ENCODE results near the gene SLX4IP. TPM values are rescaled to one million over a fixed set of nuclear protein-coding genes. Genes with fewer than 3 reads are reported as not detected.

The SLX4IP gene
- total and polyA plus RNA-seq, 10 donors, result 2.8 to 9.0 (median 5.1) TPM

- Histone ChIP-seq H3K27ac (peak overlapping the region in 3 of 8 donors; percentile 15 to 44 (median 29)), H3K4me1 (peaks cover 0 to 43% (median 13%) of the 10 kb centered on the region in 6 donors), H3K4me3 (no peak overlapping the region), H3K9me3 (no peaks in the 10 kb centered on the region), H3K27me3 (replicated peaks in 1 of 7) (no peaks in the 10 kb centered on the region), H3K36me3 (peaks cover 0 to 40% (median 15%) of the 10 kb centered on the region in 6 donors)
- intact Hi-C loops (cut with DNase I; ENCODE audit: low total_unique reads), result no loop called here
- 80 to 96% (median 93%) methylated on average over 5 of the region's 5 CpGs for WGBS, 5 donors
- no peak for TF ChIP-seq POLR2AphosphoS5 (IDR thresholded peaks at IDR 0.05)
- TF ChIP-seq POLR2A (IDR thresholded peaks at IDR 0.05), result no peak
- TF ChIP-seq CTCF (IDR thresholded peaks at IDR 0.05 in 8 of 11, conservative IDR thresholded peaks at IDR 0.05 in 3 of 11), result no peak
- no peak for DNase-seq
These were observed 200.5 kb downstream of the SLX4IP start for GRCh38 chr20:10635476-10636208.

GRCh38 chr20:10636326-10636818 is 201.3 kb downstream of the SLX4IP start:
- no peaks in the 10 kb centered on the region for H3K27me3 ChIP-seq (replicated peaks in 1 of 7)
- H3K36me3 ChIP-seq, result peaks cover 0 to 47% (median 20%) of the 10 kb centered on the region in 6 donors
- H3K27ac ChIP-seq, result peak overlapping the region in 3 of 8 donors; percentile 15 to 44 (median 29)
- H3K4me1 ChIP-seq, result peaks cover 0 to 43% (median 13%) of the 10 kb centered on the region in 6 donors
- WGBS, 5 donors, result 82 to 93% (median 87%) methylated on average over 5 of the region's 5 CpGs
- no peaks in the 10 kb centered on the region for H3K9me3 ChIP-seq
- intact Hi-C loops (cut with DNase I; ENCODE audit: low total_unique reads), result no loop called here
- no peak for TF ChIP-seq CTCF (IDR thresholded peaks at IDR 0.05 in 8 of 11, conservative IDR thresholded peaks at IDR 0.05 in 3 of 11)
- TF ChIP-seq POLR2AphosphoS5 (IDR thresholded peaks at IDR 0.05), result no peak
- TF ChIP-seq POLR2A (IDR thresholded peaks at IDR 0.05), result no peak
- no peak for DNase-seq
- no peak overlapping the region for H3K4me3 ChIP-seq

GRCh38 chr20:10637031-10637559 is 202.0 kb downstream of the SLX4IP start:
- H3K27ac ChIP-seq, result peak overlapping the region in 4 of 8 donors; percentile 15 to 44 (median 30)
- TF ChIP-seq POLR2AphosphoS5 (IDR thresholded peaks at IDR 0.05) (peak in 2 of 3 donors; percentile 39 to 48), POLR2A (IDR thresholded peaks at IDR 0.05) (no peak)
- H3K4me3 ChIP-seq, result no peak overlapping the region
- no peaks in the 10 kb centered on the region for H3K27me3 ChIP-seq (replicated peaks in 1 of 7)
- peaks cover 0 to 54% (median 27%) of the 10 kb centered on the region in 6 donors for H3K36me3 ChIP-seq
- 66 to 75% (median 72%) methylated on average over 10 of the region's 10 CpGs for WGBS, 5 donors
- peaks cover 0 to 43% (median 13%) of the 10 kb centered on the region in 6 donors for H3K4me1 ChIP-seq
- no peaks in the 10 kb centered on the region for H3K9me3 ChIP-seq
- DNase-seq, result no peak
- intact Hi-C loops (cut with DNase I; ENCODE audit: low total_unique reads), result no loop called here

- TF ChIP-seq POLR2AphosphoS5 (IDR thresholded peaks at IDR 0.05) (no peak), POLR2A (IDR thresholded peaks at IDR 0.05) (no peak), CTCF (IDR thresholded peaks at IDR 0.05 in 8 of 11, conservative IDR thresholded peaks at IDR 0.05 in 3 of 11) (no peak)
- no peaks in the 10 kb centered on the region for H3K27me3 ChIP-seq (replicated peaks in 1 of 7)
- H3K4me1 ChIP-seq, result peaks cover 0 to 41% (median 13%) of the 10 kb centered on the region in 6 donors
- no peak for DNase-seq
- no peaks in the 10 kb centered on the region for H3K9me3 ChIP-seq
- peak overlapping the region in 4 of 8 donors; percentile 15 to 44 (median 30) for H3K27ac ChIP-seq
- intact Hi-C loops (cut with DNase I; ENCODE audit: low total_unique reads), result no loop called here
- WGBS, 5 donors, result 78 to 86% (median 82%) methylated on average over 6 of the region's 6 CpGs
- peaks cover 0 to 59% (median 31%) of the 10 kb centered on the region in 6 donors for H3K36me3 ChIP-seq
- no peak overlapping the region for H3K4me3 ChIP-seq
These were observed 202.5 kb downstream of the SLX4IP start for GRCh38 chr20:10637563-10637962.
